Endodermal cell (in vitro differentiated cells): ENCODE data around the gene ZNF236. TPM values are rescaled to one million over a fixed set of nuclear protein-coding genes. Genes with fewer than 3 reads are reported as not detected.

Experiments used
- DNase-seq: peaks from one replicate; pipeline ENCODE4 v3.0.0-alpha.2; 2017
- H3K27ac ChIP-seq: 2 replicates; pipeline ENCODE4 v1.5.1; 2013; ENCODE audit warnings: mild to moderate bottlenecking, low read depth, low read length, moderate library complexity
- H3K27me3 ChIP-seq: 2 replicates; pipeline ENCODE4 v1.6.1; 2013; ENCODE audit warnings: mild to moderate bottlenecking, low read length, moderate library complexity; ENCODE audit not compliant: insufficient read depth, control insufficient read depth, poor library complexity, severe bottlenecking
- H3K36me3 ChIP-seq: 2 replicates; pipeline ENCODE4 v1.7.0; 2013; ENCODE audit warnings: mild to moderate bottlenecking, low read length, moderate library complexity; ENCODE audit not compliant: control insufficient read depth, insufficient read depth
- H3K4me1 ChIP-seq: one replicate; pipeline ENCODE4 v1.7.0; 2013; ENCODE audit warnings: low read length; ENCODE audit not compliant: control insufficient read depth, insufficient read depth
- H3K4me3 ChIP-seq: 2 replicates; pipeline ENCODE4 v1.5.1; 2013; ENCODE audit warnings: mild to moderate bottlenecking, low read length, moderate library complexity
- H3K9ac ChIP-seq: 2 replicates; pipeline ENCODE4 v1.6.1; 2013; ENCODE audit warnings: mild to moderate bottlenecking, low read length, moderate library complexity; ENCODE audit not compliant: poor library complexity, severe bottlenecking; ENCODE audit errors: extremely low read depth
- H3K9me3 ChIP-seq: 2 replicates; pipeline ENCODE4 v1.6.1; 2013; ENCODE audit warnings: mild to moderate bottlenecking, low read length, moderate library complexity; ENCODE audit not compliant: control insufficient read depth
- H3K27ac Mint-ChIP-seq: 2 replicates; pipeline ENCODE4 v1.8.0; 2020; ENCODE audit warnings: mixed read lengths
- H3K27me3 Mint-ChIP-seq: 2 replicates; pipeline ENCODE4 v1.8.0; 2021; ENCODE audit warnings: mild to moderate bottlenecking, mixed read lengths; ENCODE audit not compliant: insufficient read depth
- H3K36me3 Mint-ChIP-seq: 2 replicates; pipeline ENCODE4 v1.8.0; 2020; ENCODE audit warnings: low read depth, mixed read lengths
- H3K4me1 Mint-ChIP-seq: 2 replicates; pipeline ENCODE4 v1.8.0; 2020; ENCODE audit warnings: mixed read lengths
- H3K4me3 Mint-ChIP-seq: 2 replicates; pipeline ENCODE4 v1.8.0; 2020; ENCODE audit warnings: mild to moderate bottlenecking, moderate library complexity, mixed read lengths
- H3K9me3 Mint-ChIP-seq: 2 replicates; pipeline ENCODE4 v1.8.0; 2020; ENCODE audit warnings: mild to moderate bottlenecking, mixed read lengths
- CTCF ChIP-seq: fragments of 200-600 bp; sonication (generic); conservative IDR thresholded peaks from 2 replicates; pipeline ENCODE4 v1.5.0; 2021; ENCODE audit warnings: antibody characterized with exemption, mild to moderate bottlenecking
- WGBS, 2 experiments: methylation state at CpG; one replicate each; pipeline versions ENCODE4 v1.1.5 to v1.1.7; 2013; ENCODE audit warnings: missing lambda C conversion rate in 2 of 2, mixed read lengths in 1 of 2; ENCODE audit not compliant: insufficient coverage in 1 of 2, insufficient read length in 1 of 2; 5-methylcytosine and 5-hydroxymethylcytosine counted together
- total RNA-seq, 2 donors: library from RNA; stranded (reverse); fragmentation: NEBNext Ultra II Directional in 1 of 2; extraction: Animal tissue kit (Norgen Biotek cat#: 25700) in 1 of 2; gene quantifications; 2 replicates in 1 of 2; 3 replicates in 1 of 2; pipeline ENCODE4 v1.2.1, GENCODE V29; 2021

Gene ZNF236
- total RNA-seq, 2 donors from 2014 or later = 27.0 to 28.3 TPM

- peak; percentile 93 for TF ChIP-seq CTCF
- no peak overlapping the region for H3K27ac ChIP-seq
- no peak overlapping the region for H3K4me3 Mint-ChIP-seq
- peaks cover 67% of the 10 kb centered on the region for H3K36me3 ChIP-seq
- DNase-seq = peak; percentile 87
- no peaks in the 10 kb centered on the region for H3K27me3 ChIP-seq
- no peak overlapping the region for H3K4me3 ChIP-seq
- peaks cover 12% of the 10 kb centered on the region for H3K4me1 Mint-ChIP-seq
- no peaks in the 10 kb centered on the region for H3K9me3 ChIP-seq
- H3K9ac ChIP-seq = no peak overlapping the region
- no peaks in the 10 kb centered on the region for H3K4me1 ChIP-seq
- H3K9me3 Mint-ChIP-seq = no peaks in the 10 kb centered on the region
- H3K27me3 Mint-ChIP-seq = no peaks in the 10 kb centered on the region
- WGBS, 2 experiments = 80 to 84% methylated on average over 11 to 12 of the region's 14 CpGs
- peaks cover 24% of the 10 kb centered on the region for H3K36me3 Mint-ChIP-seq
- peak overlapping the region; percentile 77 for H3K27ac Mint-ChIP-seq
These were observed 53.3 kb downstream of the ZNF236 start for GRCh38 chr18:76875390-76876325.

- H3K27me3 ChIP-seq = no peaks in the 10 kb centered on the region
- no peaks in the 10 kb centered on the region for H3K27me3 Mint-ChIP-seq
- peaks cover 78% of the 10 kb centered on the region for H3K36me3 ChIP-seq
- H3K36me3 Mint-ChIP-seq = peaks cover 42% of the 10 kb centered on the region
- TF ChIP-seq CTCF = no peak
- WGBS, 2 experiments = 84% methylated on average over 4 of the region's 5 CpGs; no CpG with 5 or more reads in 1 of the 2 experiments
- no peak overlapping the region for H3K4me3 ChIP-seq
- no peaks in the 10 kb centered on the region for H3K9me3 ChIP-seq
- H3K4me1 Mint-ChIP-seq = peaks cover 12% of the 10 kb centered on the region
- no peak overlapping the region for H3K9ac ChIP-seq
- no peaks in the 10 kb centered on the region for H3K9me3 Mint-ChIP-seq
- no peak overlapping the region for H3K27ac Mint-ChIP-seq
- H3K4me3 Mint-ChIP-seq = no peak overlapping the region
- no peak overlapping the region for H3K27ac ChIP-seq
- DNase-seq = no peak
- no peaks in the 10 kb centered on the region for H3K4me1 ChIP-seq
These were observed 56.1 kb downstream of the ZNF236 start for GRCh38 chr18:76878426-76878825.

GRCh38 chr18:76880026-76880425 lies 57.7 kb downstream of the ZNF236 start:
- Histone ChIP-seq H3K9me3 (no peaks in the 10 kb centered on the region), H3K27me3 (no peaks in the 10 kb centered on the region), H3K4me3 (no peak overlapping the region), H3K27ac (no peak overlapping the region), H3K36me3 (peaks cover 89% of the 10 kb centered on the region), H3K4me1 (no peaks in the 10 kb centered on the region), H3K9ac (no peak overlapping the region)
- no peak for TF ChIP-seq CTCF
- Mint-ChIP-seq H3K4me1 (peaks cover 4% of the 10 kb centered on the region), H3K4me3 (no peak overlapping the region), H3K9me3 (no peaks in the 10 kb centered on the region), H3K27ac (no peak overlapping the region), H3K36me3 (peaks cover 53% of the 10 kb centered on the region), H3K27me3 (no peaks in the 10 kb centered on the region)
- WGBS, 2 experiments = 95 to 97% methylated on average over 15 to 17 of the region's 17 CpGs
- DNase-seq = no peak
